NCI-H2196 treated with DMSO at 0.1 percent for 48 hours (cell line): ENCODE results near the gene CSNK1G1.

Source experiments
- DNase-seq: peaks from one replicate; lab custom pipeline; 2025; ENCODE audit not compliant: unreplicated experiment; lab: John Stamatoyannopoulos, UW

Gene CSNK1G1

DNA sequence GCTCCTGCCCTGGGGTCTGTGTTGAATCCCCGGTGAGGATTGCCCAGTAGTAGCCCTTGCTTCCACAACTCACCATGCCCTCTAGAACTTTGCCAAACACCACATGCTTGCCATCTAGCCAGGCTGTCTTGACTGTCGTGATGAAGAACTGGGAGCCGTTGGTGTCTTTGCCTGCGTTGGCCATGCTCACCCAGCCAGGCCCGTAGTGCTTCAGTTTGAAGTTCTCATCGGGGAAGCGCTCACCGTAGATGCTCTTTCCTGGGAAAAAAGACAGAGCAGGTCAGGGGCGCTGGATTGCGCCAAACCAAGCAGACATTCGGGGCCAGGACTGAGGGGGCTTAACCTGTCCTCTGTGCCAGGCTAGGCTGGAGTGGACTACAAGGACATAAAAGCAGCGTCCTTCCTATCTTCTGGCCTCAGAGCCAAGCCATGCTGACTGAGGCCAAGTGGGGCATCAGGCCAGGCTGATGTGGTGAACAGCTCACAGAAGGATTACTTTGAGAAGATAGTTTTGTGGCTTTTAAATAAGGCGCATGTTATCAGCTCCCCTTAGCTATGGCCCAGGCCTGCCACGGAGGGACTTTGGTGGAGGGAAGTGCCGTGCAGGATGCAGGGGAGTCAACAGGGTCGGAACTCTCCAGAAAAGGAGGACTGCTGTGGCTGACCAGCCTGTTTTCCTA lies 199.2 kb downstream of the CSNK1G1 start:
- no peak for DNase-seq

DNA sequence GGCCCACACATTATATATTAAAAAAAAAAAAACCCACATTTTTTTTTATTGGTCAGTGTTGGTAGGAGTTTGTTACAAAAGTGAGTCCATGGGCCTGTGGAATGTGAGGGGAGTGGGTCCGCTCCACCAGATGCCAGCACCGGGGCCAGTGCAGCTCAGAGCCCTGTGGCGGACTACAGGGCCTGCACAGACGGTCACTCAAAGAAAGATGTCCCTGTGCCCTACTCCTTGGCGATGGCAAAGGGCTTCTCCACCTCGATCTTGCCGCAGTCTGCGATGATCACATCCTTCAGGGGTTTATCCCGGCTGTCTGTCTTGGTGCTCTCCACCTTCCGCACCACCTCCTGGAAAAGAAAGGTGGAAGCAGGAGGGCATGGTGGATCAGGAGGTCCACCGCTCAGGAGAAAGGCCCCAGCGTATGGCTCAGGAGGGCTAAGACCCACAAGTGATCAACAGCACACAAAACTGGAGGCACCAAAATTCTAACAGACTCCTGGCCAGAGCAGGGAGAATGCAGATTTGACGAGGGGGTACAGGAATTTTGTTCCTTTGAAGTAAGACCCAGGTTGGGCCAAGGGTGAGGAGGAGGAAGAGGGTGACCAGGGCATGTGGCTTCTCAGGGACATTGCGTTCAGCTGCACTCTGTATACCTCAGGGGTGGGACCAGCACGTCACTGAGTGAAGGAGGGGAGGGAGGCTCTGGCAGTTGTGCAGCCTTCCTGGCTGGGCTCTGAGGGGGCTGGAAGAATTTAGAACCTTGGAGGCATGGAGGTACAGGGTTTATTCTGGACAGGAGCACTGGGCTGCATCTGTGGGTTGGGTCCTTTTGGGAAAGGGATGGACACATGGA lies 199.9 kb downstream of the CSNK1G1 start:
- DNase-seq, result no peak

DNA sequence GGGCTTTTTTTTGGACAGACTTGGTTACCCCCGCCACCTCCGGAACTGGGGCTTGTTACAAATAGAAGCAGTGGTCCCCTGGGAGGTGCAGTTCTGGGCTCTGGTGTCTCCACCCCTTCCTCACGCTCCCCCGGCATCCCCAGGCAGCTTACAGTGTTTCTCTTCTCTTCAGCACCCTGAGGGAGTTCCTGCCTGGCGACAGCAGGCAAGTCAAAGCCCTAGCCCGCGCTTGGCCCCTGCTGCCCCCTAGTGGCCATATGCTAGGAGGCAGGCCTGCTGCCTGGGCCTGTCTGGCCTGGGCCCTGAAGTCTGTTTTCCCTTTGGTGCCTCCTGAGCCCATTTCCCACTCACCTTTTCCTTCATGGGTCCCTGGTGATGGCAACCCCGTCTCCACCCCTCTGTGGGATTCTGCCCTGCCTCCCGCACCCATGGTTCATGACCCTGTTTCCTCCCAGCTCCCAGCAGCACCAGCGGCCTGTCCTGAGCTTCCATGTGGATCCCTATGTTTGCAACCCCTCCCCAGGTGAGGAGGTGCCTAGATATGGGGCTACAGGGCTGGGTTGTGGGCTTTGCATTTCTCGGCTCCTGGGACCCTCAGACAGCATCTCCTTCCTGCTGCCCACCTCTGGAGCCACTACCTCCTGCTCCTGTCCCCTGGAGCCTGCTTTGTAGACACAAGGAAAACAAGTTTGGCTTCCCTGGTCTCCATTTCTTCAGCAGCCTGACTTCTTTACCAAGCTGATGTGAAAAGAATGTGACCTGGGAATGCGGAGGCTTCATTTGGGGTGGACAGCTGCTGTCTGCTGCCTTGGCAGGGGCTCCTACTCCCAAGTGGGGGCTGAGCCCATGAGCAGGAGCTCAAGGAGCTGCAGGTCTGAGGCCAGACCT lies 202.2 kb downstream of the CSNK1G1 start:
- peak; percentile 51 for DNase-seq

DNA sequence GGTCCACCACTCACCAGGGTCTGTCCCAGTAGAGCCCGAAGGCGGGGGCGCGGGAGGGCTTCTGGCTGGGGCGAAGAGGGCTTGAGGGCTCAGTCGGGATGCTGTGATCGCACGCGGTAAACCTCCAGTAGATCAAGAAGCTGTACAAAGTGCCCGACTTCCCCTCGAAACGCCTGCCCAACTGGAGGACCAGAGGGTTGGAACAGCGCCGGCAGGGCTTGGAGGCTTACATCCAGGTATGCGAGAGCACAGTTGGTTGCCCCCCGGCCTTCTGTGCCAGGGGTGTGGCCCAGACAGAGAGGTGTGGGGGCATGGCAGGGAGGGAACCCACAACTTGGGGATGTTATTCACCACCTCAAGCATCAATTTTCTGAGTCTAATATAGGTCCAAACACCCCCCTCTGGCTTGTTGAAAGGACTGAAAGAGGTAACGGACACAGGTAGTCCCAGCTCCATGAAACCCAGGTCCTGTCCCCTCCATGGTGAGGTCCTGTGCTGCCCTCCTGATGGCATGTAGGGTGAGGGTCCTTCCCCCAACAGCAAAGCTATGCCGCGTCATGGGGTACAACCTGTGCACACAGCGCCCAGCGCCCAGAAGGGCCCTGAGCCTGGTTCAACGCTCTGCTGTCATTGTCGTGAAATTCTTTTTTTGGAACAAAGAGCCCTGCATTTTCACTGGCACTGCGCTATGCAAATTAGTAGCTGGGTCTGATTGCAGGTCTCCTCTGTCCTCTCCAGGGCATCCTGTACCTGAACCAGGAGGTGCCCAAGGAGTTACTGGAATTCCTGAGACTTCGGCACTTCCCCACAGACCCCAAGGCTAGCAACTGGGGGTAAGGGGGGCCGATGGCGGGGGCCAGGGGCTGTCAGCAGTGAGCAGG lies 203.2 kb downstream of the CSNK1G1 start:
- no peak for DNase-seq

DNA sequence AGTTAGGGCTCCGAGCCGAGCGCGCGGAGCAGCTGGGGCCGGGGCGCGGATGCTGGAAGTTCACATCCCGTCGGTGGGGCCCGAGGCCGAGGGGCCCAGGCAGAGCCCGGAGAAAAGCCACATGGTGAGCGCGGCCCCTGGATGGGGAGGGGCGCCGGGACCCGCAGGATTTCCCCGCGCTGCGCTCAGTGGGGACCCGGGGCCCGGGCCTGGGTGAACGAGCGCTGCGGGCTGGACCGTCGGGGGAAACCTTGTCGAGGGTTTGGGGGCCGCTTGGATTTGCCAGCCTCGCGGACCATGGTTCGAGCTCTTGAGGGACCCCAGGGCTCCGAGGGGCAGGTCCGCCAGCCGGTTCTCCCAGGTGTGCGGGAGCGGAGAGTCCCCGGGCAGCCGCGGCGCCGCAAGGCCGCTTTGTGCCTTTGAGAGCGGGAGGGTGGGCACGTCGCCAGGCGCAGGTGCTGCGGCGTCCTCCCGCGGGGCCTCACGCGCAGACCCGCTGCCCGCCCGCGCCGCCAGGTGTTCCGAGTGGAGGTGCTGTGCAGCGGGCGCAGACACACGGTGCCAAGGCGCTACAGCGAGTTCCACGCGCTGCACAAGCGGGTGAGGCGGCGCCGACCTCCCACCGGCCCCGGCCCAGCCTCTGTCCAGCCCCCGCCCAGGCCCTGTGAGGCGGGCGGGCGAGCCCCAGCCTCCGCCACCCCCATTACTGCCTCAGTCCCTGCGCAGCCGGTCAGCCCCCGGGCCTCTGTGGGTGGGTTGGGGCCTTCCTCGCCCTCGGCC lies 204.1 kb downstream of the CSNK1G1 start, which contains the start of gene SNX22:
SNX22 (plus strand) TSS at position 5 of the 780 bp plus-strand sequence; CDS start at position 50, 45 bp downstream.
- no peak for DNase-seq

DNA sequence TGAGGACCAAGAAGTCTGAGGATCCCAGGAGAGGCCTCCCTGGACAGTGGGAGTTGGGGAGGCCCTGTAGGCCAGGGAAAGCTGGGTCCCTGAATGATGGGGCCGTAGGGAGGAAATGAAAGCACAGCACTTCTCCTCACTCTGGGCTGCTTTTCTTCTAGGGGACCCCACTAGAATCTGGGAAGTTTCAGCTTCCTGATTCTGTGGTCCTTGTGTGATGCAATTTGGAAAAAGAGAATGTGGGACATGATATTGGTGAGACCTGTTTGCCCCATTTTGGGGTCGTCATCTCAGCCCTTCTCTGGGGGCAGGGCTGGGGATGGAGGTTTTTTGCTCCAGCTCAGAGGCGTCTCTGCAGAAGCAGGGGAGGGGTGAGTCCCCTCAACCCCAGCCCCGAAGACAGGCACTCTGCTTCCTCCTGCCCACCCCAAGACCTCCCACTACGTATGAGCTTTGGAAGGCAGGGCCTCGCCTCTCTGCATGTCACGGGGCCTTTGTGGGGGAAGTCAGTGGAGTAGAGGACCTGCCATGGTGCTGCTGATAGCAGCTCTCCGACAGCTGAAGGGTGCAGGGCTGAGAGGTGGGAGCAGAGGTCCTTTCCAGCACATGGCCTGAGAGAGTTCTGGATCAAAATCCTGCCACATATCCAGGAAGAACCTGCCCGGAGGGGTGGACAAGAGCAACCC lies 205.9 kb downstream of the CSNK1G1 start:
- no peak for DNase-seq

DNA sequence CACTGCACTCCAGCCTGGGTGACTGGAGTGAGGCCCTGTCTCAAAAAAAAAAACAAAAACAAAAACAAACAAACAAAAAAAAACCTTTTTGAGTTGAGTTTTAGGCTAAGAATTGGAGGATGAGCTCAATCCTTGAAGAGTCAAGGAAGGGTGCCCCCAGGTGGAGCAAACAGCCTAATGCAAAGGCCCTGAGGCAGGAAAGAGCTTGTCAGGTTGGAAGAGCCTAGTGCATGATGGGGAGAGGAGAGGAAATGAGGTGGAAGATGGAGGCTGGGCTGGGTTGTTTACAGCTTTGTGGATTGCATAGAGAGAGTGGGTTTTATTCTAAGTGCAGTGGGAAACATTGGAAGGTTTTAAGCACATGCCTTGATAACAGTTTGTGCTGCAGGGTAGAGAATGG lies 206.5 kb downstream of the CSNK1G1 start:
- no peak for DNase-seq

DNA sequence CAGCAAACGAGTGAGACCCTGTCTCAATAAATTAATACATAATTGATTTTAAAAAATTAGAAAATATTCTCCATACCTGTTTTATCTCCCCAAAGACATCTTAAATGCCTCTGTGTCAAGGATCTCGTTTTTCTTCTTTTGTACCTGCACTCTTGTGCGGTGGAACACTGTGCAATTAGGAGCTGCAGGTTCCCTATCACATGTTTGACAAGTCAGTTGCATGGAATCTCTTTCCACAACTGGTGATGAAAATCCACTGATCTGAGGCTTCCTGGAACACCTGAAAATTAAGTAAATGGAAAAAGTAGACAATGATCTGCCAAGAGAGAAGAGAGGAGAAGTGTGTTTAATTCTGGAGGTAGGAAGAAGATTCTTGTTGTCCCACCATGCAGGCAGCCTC lies 207.4 kb downstream of the CSNK1G1 start:
- no peak for DNase-seq

DNA sequence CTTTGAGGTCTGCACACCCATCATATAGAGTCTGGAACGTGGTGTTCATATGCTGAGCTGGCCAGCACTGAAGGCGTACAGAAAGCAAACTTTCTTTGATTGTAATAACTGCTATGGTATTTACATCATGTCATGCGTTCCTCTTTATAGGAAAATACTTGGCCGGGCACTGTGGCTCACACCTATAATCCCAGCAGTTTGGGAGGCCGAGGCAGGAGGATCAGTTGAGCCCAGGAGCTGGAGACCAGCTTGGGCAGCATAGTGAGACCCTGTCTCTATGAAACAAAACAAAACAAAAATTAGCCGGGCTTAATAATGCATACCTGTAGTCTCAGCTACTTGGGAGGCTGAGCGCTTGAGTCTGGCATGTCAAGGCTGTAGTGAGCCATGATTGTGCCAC lies 207.8 kb downstream of the CSNK1G1 start:
- DNase-seq, result no peak

DNA sequence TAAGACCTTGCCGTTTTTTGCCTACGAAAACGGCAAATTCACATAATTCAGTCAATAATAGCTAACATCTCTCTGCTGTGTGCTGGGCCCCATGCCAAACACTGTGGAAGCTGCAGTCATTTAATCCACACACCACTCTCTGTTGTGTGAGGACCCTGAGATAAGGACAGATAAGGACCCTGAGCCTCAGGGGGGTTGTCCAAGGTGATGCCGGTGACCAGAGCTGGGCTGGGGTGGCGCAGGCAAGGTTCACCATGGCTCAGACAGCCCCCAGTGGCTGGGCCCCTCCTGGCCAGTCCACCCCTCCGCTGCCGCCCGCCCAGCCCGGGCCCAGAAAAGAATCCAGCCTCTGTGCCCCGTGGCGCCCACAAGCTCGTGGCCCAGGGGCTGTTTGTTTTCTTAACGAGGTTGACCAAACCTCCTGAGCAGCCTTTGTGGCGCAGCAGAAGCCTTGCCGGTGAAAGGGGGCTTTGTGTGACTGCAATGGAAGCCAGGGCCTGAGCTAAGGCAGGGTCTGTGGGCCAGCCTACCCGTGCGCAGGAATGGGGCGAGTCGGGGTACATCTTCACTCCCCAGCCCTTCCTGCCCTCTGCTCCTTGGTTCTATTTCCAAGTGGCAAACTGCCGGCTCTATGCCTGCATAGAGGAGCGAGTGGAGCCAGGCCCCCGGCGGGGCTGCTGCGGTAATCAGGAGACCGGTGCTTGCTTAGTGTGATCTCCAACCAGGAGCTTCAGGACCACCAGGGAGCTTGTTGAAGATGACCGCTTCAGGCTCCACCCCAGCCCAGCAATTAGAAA lies 208.9 kb downstream of the CSNK1G1 start:
- no peak for DNase-seq

DNA sequence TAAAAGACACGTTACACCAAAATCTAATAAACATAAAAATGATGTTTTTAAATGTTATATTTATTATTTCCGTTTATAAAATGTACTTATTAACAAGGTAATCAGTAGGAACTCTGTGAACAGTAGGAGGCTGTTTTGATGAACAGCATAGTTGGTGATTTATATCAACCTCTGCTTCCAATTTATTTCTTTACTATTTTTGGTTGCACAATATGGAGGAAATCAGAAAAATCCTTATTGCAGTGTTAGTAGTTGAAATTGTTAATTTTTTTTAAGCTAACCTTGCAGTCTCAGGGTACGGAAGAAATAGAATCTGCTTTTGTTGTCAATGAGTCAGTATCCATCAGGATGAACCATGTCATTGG lies 209.5 kb downstream of the CSNK1G1 start:
- no peak for DNase-seq

DNA sequence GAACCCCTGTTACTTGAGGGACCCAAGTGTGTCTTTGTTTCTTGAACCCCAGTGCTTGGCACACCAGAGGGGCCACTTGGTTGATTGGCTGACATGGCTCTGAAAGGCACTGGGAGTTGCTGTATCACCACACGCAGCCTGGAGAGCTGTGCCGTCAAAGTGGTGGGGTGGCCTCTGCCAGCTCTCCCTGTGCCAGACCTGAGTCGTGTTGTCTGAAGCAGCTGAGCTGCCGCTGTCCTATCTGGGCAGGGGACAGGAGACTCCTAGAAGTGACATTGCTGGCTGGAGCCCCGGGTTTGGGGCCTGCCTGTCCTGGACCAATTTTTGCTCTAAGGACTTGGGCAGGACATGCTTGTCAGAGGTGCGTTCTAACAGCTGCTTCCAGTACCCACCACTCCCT lies 209.9 kb downstream of the CSNK1G1 start:
- no peak for DNase-seq

DNA sequence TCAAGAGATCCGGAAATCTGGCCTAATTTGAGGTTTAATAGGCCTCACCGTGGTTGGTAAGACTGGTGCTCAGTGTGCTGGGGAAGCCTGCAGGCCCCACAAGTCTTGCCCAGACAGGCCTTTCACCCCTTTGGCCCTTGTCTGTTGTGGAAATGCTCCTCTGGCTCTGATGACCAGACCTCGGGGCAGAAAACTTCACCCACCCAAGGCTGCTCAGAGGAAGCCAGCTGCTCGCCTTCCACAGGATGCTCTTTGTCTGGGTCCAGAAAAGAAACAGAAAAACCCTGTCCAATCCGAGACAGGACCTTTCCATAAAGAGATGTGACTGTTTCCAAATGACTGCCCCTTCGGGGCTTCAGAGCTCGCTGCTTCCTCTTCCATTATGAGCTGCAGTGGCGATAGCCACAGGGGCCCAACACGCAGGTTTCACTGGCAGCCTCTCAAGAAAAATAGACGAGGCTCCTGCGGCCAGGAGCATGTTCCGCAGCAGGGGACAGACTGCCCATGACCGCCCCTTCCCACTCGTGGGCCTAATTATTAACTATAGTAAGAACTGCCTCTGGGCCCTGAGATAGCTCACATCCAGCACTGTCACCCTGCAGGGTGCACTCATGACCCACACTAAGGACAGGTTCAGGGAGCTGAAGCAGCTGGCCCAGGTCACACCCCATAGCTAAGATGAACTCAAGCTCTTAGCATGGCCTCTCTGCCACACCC lies 211.2 kb downstream of the CSNK1G1 start:
- no peak for DNase-seq

DNA sequence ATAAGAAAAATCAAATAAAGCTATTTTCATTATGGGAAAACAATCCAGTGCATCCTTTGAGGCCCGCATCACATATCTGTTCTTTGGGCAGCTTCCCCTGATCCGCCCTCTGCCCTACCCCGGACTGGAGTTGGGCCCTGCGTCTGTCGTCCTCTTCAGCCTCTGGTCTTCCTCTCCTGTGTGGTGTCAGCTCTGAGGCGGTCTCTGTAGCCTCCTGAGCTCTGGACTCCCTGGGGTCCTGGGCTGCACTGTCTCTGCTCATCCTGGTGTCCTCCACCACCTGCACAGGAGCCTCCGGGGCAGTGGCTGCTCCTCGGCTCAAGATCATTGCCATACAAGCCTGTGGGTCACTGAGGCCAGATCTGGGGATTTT lies 211.8 kb downstream of the CSNK1G1 start:
- no peak for DNase-seq

DNA sequence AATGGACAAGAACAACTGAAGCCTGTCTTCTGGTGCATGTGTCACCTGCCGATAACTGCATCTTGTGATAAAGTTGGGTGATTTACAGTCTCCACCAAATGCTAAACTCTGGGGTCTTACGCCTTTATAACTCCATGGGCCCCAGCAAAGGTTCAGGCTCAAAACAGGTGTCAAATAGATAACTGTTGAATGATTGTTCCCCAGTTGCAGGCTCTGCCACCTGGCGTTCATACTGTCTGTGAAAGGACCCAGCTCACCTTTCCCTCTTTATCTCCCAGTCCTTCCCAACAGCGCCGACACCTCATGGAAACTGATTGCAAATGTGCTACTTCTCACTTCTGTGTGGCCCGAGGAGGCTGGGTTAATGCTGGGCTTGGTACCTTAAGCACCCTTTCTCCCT lies 212.7 kb downstream of the CSNK1G1 start:
- DNase-seq, result no peak

DNA sequence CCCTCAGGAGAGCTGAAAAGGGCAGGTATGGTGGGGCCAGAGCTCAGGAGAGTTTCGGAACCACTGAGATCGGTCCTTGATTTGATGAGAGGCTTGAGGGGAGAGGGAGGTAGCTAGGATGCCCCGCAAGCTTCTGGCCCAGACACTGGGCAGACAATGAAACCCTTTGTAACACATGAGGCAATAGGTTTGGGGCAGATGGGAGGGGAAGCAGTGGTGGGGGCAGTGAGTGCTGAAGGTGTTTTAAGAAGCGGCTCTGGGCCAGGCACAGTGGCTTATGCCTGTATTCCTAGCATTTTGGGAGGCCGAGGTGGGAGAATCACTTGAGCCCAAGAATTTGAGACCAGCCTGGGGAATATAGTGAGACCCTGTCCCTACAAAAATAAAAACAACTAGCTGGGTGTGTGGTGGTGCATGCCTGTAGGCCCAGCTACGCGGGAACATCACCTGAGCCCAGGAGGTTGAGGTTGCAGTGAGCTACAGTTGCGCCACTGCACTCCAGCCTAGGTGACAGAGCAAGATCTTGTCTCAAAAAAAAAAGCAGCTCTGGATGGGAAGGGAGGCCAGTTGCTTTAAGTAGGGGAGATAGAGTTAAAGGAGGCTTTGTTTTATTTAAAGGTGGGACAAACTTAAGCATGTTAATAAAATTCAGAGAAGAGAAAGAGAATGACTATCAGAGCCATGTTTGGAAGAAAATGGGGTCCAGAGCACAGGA lies 214.0 kb downstream of the CSNK1G1 start:
- no peak for DNase-seq

DNA sequence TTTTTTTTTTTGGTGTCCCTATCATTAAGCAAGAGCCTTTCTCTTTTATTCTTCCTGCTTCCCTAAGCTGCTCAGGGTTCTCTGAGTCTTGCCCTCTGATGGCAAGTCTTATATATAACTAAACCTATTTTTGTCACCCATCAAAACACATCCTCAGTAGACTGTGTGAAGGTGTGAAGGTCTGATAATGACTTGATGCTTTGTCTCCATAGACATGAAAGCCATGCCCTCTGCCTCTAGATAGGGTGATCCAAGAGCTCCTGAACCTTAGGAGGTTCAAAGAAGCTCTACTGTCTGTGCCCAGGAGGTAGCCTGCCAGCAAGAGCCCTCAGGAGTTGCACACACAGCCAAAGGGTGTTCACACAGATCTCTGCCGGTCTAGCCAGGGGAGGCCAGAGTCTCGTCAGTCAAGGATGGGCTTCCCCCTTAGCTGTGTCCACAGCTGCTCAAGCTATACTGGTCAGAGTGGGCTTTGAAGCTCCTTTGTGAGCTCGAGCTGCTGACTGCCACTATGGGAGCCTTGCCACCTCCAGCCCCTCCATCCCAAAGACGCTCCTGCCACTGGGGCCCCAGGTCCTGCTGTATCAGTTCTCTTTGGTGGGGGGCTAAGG lies 217.5 kb downstream of the CSNK1G1 start:
- no peak for DNase-seq
